Inferior parietal cortex (tissue), 1 donor: ENCODE results near the gene FBXW12.
"Not testable (repeated sequence)": the region's sequence is repeated elsewhere in the genome, so short reads cannot be mapped to it uniquely, and the experiment has no call there.

ENCODE experiments used
- DNase-seq: peaks from one replicate; pipeline ENCODE4 v3.0.0-alpha.2; 2016; ENCODE audit errors: extremely low spot score

The FBXW12 gene

GRCh38 chr3:48372862-48373435 lies 930 bp downstream of the FBXW12 start:
- DNase-seq = no peak

- DNase-seq = no peak
Observed at GRCh38 chr3:48387634-48388033, 15.6 kb downstream of the FBXW12 start.

- no peak for DNase-seq
Observed at GRCh38 chr3:48388966-48389365, 16.9 kb downstream of the FBXW12 start.

GRCh38 chr3:48394391-48394790 lies 22.4 kb downstream of the FBXW12 start:
- DNase-seq = no peak

- no peak for DNase-seq
Observed at GRCh38 chr3:48395714-48396113, 23.7 kb downstream of the FBXW12 start.

GRCh38 chr3:48397767-48398681 lies 26.0 kb downstream of the FBXW12 start:
- DNase-seq = no peak

- no peak for DNase-seq
Observed at GRCh38 chr3:48398701-48399386, 26.8 kb downstream of the FBXW12 start.

- no peak for DNase-seq
Observed at GRCh38 chr3:48399387-48400172, 27.6 kb downstream of the FBXW12 start.

- DNase-seq = peak; percentile 83
Observed at GRCh38 chr3:48400824-48401433, 28.9 kb downstream of the FBXW12 start.

- DNase-seq = not testable (repeated sequence)
Observed at GRCh38 chr3:48401434-48401901, 29.4 kb downstream of the FBXW12 start.

- DNase-seq = peak; percentile 22
Observed at GRCh38 chr3:48402281-48402732, 30.3 kb downstream of the FBXW12 start.

- no peak for DNase-seq
Observed at GRCh38 chr3:48402907-48403306, 30.9 kb downstream of the FBXW12 start.

- DNase-seq = no peak
Observed at GRCh38 chr3:48403533-48404439, 31.8 kb downstream of the FBXW12 start.

GRCh38 chr3:48404440-48405342 lies 32.7 kb downstream of the FBXW12 start:
- DNase-seq = no peak

- DNase-seq = no peak
Observed at GRCh38 chr3:48405343-48405881, 33.4 kb downstream of the FBXW12 start.

- no peak for DNase-seq
Observed at GRCh38 chr3:48405971-48406370, 34.0 kb downstream of the FBXW12 start.

GRCh38 chr3:48406443-48407431 lies 34.7 kb downstream of the FBXW12 start:
- no peak for DNase-seq
